Transverse colon (tissue), 4 donors: ENCODE measurements around the gene SNRPB. TPM values are rescaled to one million over a fixed set of nuclear protein-coding genes. Genes with fewer than 3 reads are reported as not detected.

Source experiments
- DNase-seq: peaks from one replicate; pipeline ENCODE4 v3.0.0-alpha.2; 2019
- H3K27ac ChIP-seq, 4 donors: fragments of 200-600 bp; sonication (generic); 2 replicates each; pipeline ENCODE4 v1.5.1; 2016 to 2018; ENCODE audit warnings: inconsistent platforms in 4 of 4
- H3K27me3 ChIP-seq: fragments of 200-600 bp; sonication (generic); 2 replicates; pipeline ENCODE4 v1.5.1; 2017; ENCODE audit warnings: inconsistent platforms
- H3K36me3 ChIP-seq, 4 donors: fragments of 200-600 bp; sonication (generic); 2 replicates each; pipeline ENCODE4 v1.5.1; 2017 to 2019; ENCODE audit warnings: inconsistent platforms in 4 of 4
- H3K4me1 ChIP-seq, 4 donors: fragments of 200-600 bp; sonication (generic); 2 replicates each; pipeline ENCODE4 v1.5.1; 2017 to 2020; ENCODE audit warnings: inconsistent platforms in 4 of 4
- H3K4me3 ChIP-seq, 4 donors: fragments of 200-600 bp; sonication (generic); 1 replicate in 1 of 4; 2 replicates in 3 of 4; pipeline versions ENCODE4 v1.5.1 to v1.6.1; 2017 to 2019; ENCODE audit warnings: inconsistent platforms in 4 of 4
- H3K9me3 ChIP-seq, 2 donors: fragments of 200-600 bp; sonication (generic); 2 replicates each; pipeline ENCODE4 v1.5.1; 2017 to 2019; ENCODE audit warnings: inconsistent platforms in 2 of 2
- EP300 ChIP-seq: sonication (generic); formaldehyde crosslinking; IDR thresholded peaks from one replicate; pipeline ENCODE4 v1.6.1; 2017; ENCODE audit warnings: antibody characterized with exemption, low read depth
- WGBS, 2 donors: methylation state at CpG; one replicate each; pipeline ENCODE4 v1.1.5; 2018; ENCODE audit warnings: low coverage in 1 of 2; 5-methylcytosine and 5-hydroxymethylcytosine counted together
- in situ Hi-C, 4 donors: fragments of 200-750 bp; cut with MboI; loops; one replicate each; pipeline versions ENCODE4 v1.15.0 to v1.15.1; 2017; ENCODE audit warnings: low sequenced_read_pairs in 3 of 4, low pct_ligation_motif_present in 1 of 4, low pct_unique_long_range_greater_than_20kb in 1 of 4
- intact Hi-C: fragments of 100-400 bp; cut with DNase I; formaldehyde crosslinking; loops from one replicate; pipeline ENCODE4 v1.15.1; 2023; ENCODE audit warnings: low total_unique reads
- small RNA-seq, 4 donors: library from RNA; depleted of rRNA; stranded (forward); fragments of <200 nt; gene quantifications; one replicate each; pipeline ENCODE3, GENCODE V24; 2016
- total RNA-seq, 4 donors: library from RNA; depleted of rRNA; stranded (reverse); fragments of >200 nt; gene quantifications; one replicate each; pipeline ENCODE4 v1.1.0, GENCODE V29; 2016
- TF ChIP-seq, protein P1 (sequence below), 5 experiments: fragments of 200-600 bp in 3 of 5; fragments of 450-650 bp in 2 of 5; sonication (generic) in 3 of 5; IDR thresholded peaks; 1 replicate in 2 of 5; 2 replicates in 3 of 5; pipeline ENCODE4 v1.5.1; 2016 to 2017; ENCODE audit warnings: antibody characterized with exemption in 5 of 5, inconsistent platforms in 3 of 5, mild to moderate bottlenecking in 2 of 5, moderate library complexity in 1 of 5

SNRPB gene
- total RNA-seq, 4 donors from 2014 or later, result 50.9 to 144 (median 125) TPM

DNA sequence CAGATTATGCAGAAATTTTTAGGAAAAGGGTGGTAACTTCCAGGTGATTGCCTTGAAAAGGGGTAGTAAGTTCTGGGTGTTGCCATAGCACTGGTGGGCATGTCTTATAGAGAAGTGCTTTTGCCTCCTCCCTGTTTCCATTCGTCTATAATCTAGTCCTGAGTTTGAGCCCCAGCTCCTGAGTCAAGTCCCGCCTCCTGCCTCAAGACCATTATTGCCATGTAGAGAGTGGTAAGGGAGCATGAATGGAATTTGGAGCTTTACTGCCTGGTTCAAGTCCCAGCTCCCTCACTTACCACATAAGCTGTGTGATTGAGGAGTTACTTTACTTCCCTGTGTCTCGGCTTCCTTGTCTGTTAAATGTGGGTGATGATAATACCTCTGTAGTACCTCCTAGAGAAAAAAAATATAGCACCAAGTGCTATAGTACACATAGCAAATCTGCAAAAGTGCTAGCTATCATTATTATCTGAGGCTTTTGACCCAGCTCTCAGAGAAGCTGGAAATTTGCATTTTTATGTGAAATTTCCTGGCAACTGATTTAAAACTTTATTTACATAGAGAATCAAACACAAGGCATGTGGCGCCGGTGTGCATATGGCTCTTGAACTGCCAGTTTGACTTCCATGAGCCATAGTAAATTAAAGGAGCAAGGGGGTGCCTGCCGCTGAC is 53.9 kb downstream of the SNRPB start:
- Histone ChIP-seq H3K27me3 (peaks cover 27% of the 10 kb centered on the region), H3K36me3 (no peaks in the 10 kb centered on the region), H3K9me3 (no peaks in the 10 kb centered on the region), H3K4me3 (no peak overlapping the region), H3K27ac (no peak overlapping the region), H3K4me1 (no peaks in the 10 kb centered on the region)
- TF ChIP-seq, protein P1, sequence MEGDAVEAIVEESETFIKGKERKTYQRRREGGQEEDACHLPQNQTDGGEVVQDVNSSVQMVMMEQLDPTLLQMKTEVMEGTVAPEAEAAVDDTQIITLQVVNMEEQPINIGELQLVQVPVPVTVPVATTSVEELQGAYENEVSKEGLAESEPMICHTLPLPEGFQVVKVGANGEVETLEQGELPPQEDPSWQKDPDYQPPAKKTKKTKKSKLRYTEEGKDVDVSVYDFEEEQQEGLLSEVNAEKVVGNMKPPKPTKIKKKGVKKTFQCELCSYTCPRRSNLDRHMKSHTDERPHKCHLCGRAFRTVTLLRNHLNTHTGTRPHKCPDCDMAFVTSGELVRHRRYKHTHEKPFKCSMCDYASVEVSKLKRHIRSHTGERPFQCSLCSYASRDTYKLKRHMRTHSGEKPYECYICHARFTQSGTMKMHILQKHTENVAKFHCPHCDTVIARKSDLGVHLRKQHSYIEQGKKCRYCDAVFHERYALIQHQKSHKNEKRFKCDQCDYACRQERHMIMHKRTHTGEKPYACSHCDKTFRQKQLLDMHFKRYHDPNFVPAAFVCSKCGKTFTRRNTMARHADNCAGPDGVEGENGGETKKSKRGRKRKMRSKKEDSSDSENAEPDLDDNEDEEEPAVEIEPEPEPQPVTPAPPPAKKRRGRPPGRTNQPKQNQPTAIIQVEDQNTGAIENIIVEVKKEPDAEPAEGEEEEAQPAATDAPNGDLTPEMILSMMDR (IDR thresholded peaks at IDR 0.05), result no peak
- no peak for TF ChIP-seq EP300
- intact Hi-C loops, result no loop called here
- no peak for DNase-seq
- 33 to 47% methylated on average over 1 to 6 of the region's 6 CpGs for WGBS, 2 donors
- in situ Hi-C loops, result no loop called here

Small RNAs within 50 kb of the gene (small RNA-seq; reads per million reads assigned to genes)
- gene RF00019, result 0 reads per million in 4 donors

Other genes with a start within 250 kb of the SNRPB start
- gene TGM3, start 174.8 kb downstream of the SNRPB start, total RNA-seq, result under 1 TPM in 1 of 4 donors, not detected in 3; 0.14 TPM
- gene TGM6, start 89.9 kb downstream of the SNRPB start, total RNA-seq, result under 1 TPM in 1 of 4 donors, not detected in 3; 0.14 TPM
- gene ZNF343, start 38.1 kb upstream of the SNRPB start, total RNA-seq, result 1 to 10 TPM; 2.4 to 9.8 (median 6.1) TPM
- gene TMC2, start 65.8 kb upstream of the SNRPB start, total RNA-seq, result not detected
- 100 to 1,000 TPM in 2 of 4 donors, 10 to 100 TPM in 2; 32.8 to 303 (median 126) TPM for gene NOP56, start 181.8 kb upstream of the SNRPB start, total RNA-seq
- 100 to 1,000 TPM in 2 of 4 donors, 10 to 100 TPM in 2; 71.8 to 152 (median 106) TPM for gene IDH3B, start 193.4 kb upstream of the SNRPB start, total RNA-seq
- gene EBF4, start 222.0 kb upstream of the SNRPB start, total RNA-seq, result 100 to 1,000 TPM in 1 of 4 donors, 1 to 10 TPM in 3; 3.7 to 101 (median 5.4) TPM